Neural cell (in vitro differentiated cells): Measurements from ENCODE around the gene CPNE2. TPM values are rescaled to one million over a fixed set of nuclear protein-coding genes. Genes with fewer than 3 reads are reported as not detected.

Experiments
- H2AFZ ChIP-seq: fragments of 200-600, 300-800 bp; sonication (generic), shearing (Covaris generic); 2 replicates; pipeline ENCODE4 v1.6.0; 2014; ENCODE audit warnings: low read depth, mild to moderate bottlenecking, antibody characterized with exemption, low read length, moderate library complexity
- H3F3A ChIP-seq: fragments of 200-600 bp; shearing (Covaris generic); 2 replicates; pipeline ENCODE4 v1.6.1; 2016; ENCODE audit warnings: mild to moderate bottlenecking, moderate library complexity, mixed read lengths, antibody characterized with exemption, low read length; ENCODE audit not compliant: insufficient read depth, poor library complexity, severe bottlenecking
- H3K27ac ChIP-seq: fragments of 200-600, 300-800 bp; sonication (generic), shearing (Covaris generic); 2 replicates; pipeline ENCODE4 v1.5.1; 2014; ENCODE audit warnings: mild to moderate bottlenecking, low read length, moderate library complexity
- H3K27me3 ChIP-seq: fragments of 300-800, 200-600 bp; sonication (generic), shearing (Covaris generic); 2 replicates; pipeline ENCODE4 v1.6.0; 2014; ENCODE audit warnings: mild to moderate bottlenecking, low read depth, low read length, moderate library complexity; ENCODE audit not compliant: insufficient read depth
- H3K36me3 ChIP-seq: fragments of 300-800, 200-600 bp; sonication (generic), shearing (Covaris generic); 2 replicates; pipeline ENCODE4 v1.5.1; 2014; ENCODE audit warnings: mild to moderate bottlenecking, antibody characterized with exemption, low read length, moderate library complexity; ENCODE audit not compliant: insufficient read depth
- H3K4me2 ChIP-seq: fragments of 300-800, 200-600 bp; sonication (generic), shearing (Covaris generic); 2 replicates; pipeline ENCODE4 v1.6.0; 2014; ENCODE audit warnings: mild to moderate bottlenecking, low read length
- H3K4me3 ChIP-seq: fragments of 300-800, 200-600 bp; sonication (generic), shearing (Covaris generic); 2 replicates; pipeline ENCODE4 v1.5.1; 2014; ENCODE audit warnings: mild to moderate bottlenecking, low read length, moderate library complexity
- H3K79me2 ChIP-seq: fragments of 200-600 bp; shearing (Covaris generic); replicated peaks from 2 replicates; pipeline ENCODE4 v1.6.0; 2014; ENCODE audit warnings: mild to moderate bottlenecking, low read length, moderate library complexity; ENCODE audit not compliant: insufficient read depth
- H3K9ac ChIP-seq: fragments of 300-800, 200-600 bp; sonication (generic), shearing (Covaris generic); 2 replicates; pipeline ENCODE4 v1.6.1; 2016; ENCODE audit warnings: mild to moderate bottlenecking, low read length, mixed read lengths
- H3K9me2 ChIP-seq: fragments of 200-600 bp; shearing (Covaris generic); 2 replicates; pipeline ENCODE4 v1.6.1; 2016; ENCODE audit warnings: mild to moderate bottlenecking, low read length, mixed read lengths; ENCODE audit not compliant: insufficient read depth
- H3K9me3 ChIP-seq: fragments of 200-600, 300-800 bp; sonication (generic), shearing (Covaris generic); 2 replicates; pipeline ENCODE4 v1.6.1; 2016; ENCODE audit warnings: mild to moderate bottlenecking, mixed run types, low read length, moderate library complexity, mixed read lengths
- H4K20me1 ChIP-seq: fragments of 200-600 bp; shearing (Covaris generic); 2 replicates; pipeline ENCODE4 v1.6.1; 2016; ENCODE audit warnings: mild to moderate bottlenecking, mixed run types; ENCODE audit not compliant: insufficient read depth
- EP300 ChIP-seq: fragments of 450-650 bp; conservative IDR thresholded peaks from 2 replicates; pipeline ENCODE4 v1.6.1; 2014; ENCODE audit warnings: antibody characterized with exemption, mild to moderate bottlenecking, moderate library complexity; ENCODE audit not compliant: poor library complexity, severe bottlenecking
- EZH2 ChIP-seq: fragments of 200-600, 300-800 bp; shearing (Covaris generic), sonication (generic); IDR thresholded peaks from 2 replicates; pipeline ENCODE4 v1.6.1; 2014; ENCODE audit warnings: antibody characterized with exemption, low read length, borderline replicate concordance, mild to moderate bottlenecking; ENCODE audit not compliant: insufficient read depth, poor library complexity, severe bottlenecking
- MXI1 ChIP-seq: fragments of 450-650 bp; conservative IDR thresholded peaks from 2 replicates; pipeline ENCODE4 v1.6.1; 2014; ENCODE audit warnings: antibody characterized with exemption, mild to moderate bottlenecking; ENCODE audit not compliant: poor library complexity, severe bottlenecking
- POLR2AphosphoS5 ChIP-seq: IDR thresholded peaks from 2 replicates; pipeline ENCODE4 v1.6.1; 2012
- RAD21 ChIP-seq: fragments of 450-650 bp; conservative IDR thresholded peaks from 2 replicates; pipeline ENCODE4 v1.6.1; 2014; ENCODE audit warnings: antibody characterized with exemption, mild to moderate bottlenecking, moderate library complexity
- SMC3 ChIP-seq: fragments of 450-650 bp; conservative IDR thresholded peaks from 2 replicates; pipeline ENCODE4 v1.6.1; 2014; ENCODE audit warnings: antibody characterized with exemption, mild to moderate bottlenecking, moderate library complexity; ENCODE audit not compliant: poor library complexity
- TAF1 ChIP-seq: IDR thresholded peaks from 2 replicates; pipeline ENCODE4 v1.6.1; 2012; ENCODE audit warnings: low read depth
- polyA plus RNA-seq: library from polyadenylated mRNA; depleted of rRNA; stranded (reverse); fragments of >200 nt; gene quantifications from 2 replicates; pipeline ENCODE4 v1.2.3, GENCODE V29; 2014
- TF ChIP-seq, protein P1 (sequence below): fragments of 450-650 bp; IDR thresholded peaks from 2 replicates; pipeline ENCODE4 v1.5.1; 2014; ENCODE audit warnings: antibody characterized with exemption, mild to moderate bottlenecking, moderate library complexity; ENCODE audit not compliant: poor library complexity, severe bottlenecking
- TF ChIP-seq, protein P2 (sequence below): IDR thresholded peaks from 2 replicates; pipeline ENCODE4 v1.6.1; 2012; ENCODE audit warnings: borderline replicate concordance

The CPNE2 gene
- polyA plus RNA-seq, 1 donor from 2014 or later: 18.6 TPM

DNA sequence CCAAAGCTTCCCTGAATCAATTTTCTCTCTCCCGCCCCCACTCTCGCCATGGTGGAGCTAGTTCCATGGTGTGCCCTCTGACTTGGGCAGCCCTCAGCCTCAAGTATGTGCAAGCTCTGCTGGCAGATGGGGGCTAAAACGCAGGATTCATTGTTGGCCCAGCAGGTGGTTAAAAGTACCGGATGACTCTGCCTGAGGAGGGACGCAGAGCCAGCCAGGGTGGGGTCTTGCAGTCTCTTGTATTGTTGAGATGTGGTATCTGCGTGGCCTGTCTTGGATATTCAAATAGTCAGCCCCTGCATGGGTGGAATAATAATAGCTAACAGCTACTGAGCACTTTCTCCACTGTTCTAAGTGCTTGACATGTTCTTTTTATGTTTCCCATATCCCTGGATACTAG lies 36.7 kb upstream of the CPNE2 start:
- Histone ChIP-seq H3K9ac (no peak overlapping the region), H3K9me2 (no peaks in the 10 kb centered on the region), H3K4me2 (no peak overlapping the region), H3F3A (no peaks in the 10 kb centered on the region), H3K79me2 (no peaks in the 10 kb centered on the region), H3K4me3 (no peak overlapping the region), H3K9me3 (no peaks in the 10 kb centered on the region), H4K20me1 (no peaks in the 10 kb centered on the region), H3K27ac (no peak overlapping the region), H2AFZ (no peak overlapping the region), H3K36me3 (no peaks in the 10 kb centered on the region), H3K27me3 (no peaks in the 10 kb centered on the region)
- no peak for TF ChIP-seq TAF1
- TF ChIP-seq SMC3: no peak
- no peak for TF ChIP-seq EP300
- TF ChIP-seq EZH2: no peak
- TF ChIP-seq, protein P1, sequence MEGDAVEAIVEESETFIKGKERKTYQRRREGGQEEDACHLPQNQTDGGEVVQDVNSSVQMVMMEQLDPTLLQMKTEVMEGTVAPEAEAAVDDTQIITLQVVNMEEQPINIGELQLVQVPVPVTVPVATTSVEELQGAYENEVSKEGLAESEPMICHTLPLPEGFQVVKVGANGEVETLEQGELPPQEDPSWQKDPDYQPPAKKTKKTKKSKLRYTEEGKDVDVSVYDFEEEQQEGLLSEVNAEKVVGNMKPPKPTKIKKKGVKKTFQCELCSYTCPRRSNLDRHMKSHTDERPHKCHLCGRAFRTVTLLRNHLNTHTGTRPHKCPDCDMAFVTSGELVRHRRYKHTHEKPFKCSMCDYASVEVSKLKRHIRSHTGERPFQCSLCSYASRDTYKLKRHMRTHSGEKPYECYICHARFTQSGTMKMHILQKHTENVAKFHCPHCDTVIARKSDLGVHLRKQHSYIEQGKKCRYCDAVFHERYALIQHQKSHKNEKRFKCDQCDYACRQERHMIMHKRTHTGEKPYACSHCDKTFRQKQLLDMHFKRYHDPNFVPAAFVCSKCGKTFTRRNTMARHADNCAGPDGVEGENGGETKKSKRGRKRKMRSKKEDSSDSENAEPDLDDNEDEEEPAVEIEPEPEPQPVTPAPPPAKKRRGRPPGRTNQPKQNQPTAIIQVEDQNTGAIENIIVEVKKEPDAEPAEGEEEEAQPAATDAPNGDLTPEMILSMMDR: no peak
- no peak for TF ChIP-seq RAD21
- TF ChIP-seq, protein P2, sequence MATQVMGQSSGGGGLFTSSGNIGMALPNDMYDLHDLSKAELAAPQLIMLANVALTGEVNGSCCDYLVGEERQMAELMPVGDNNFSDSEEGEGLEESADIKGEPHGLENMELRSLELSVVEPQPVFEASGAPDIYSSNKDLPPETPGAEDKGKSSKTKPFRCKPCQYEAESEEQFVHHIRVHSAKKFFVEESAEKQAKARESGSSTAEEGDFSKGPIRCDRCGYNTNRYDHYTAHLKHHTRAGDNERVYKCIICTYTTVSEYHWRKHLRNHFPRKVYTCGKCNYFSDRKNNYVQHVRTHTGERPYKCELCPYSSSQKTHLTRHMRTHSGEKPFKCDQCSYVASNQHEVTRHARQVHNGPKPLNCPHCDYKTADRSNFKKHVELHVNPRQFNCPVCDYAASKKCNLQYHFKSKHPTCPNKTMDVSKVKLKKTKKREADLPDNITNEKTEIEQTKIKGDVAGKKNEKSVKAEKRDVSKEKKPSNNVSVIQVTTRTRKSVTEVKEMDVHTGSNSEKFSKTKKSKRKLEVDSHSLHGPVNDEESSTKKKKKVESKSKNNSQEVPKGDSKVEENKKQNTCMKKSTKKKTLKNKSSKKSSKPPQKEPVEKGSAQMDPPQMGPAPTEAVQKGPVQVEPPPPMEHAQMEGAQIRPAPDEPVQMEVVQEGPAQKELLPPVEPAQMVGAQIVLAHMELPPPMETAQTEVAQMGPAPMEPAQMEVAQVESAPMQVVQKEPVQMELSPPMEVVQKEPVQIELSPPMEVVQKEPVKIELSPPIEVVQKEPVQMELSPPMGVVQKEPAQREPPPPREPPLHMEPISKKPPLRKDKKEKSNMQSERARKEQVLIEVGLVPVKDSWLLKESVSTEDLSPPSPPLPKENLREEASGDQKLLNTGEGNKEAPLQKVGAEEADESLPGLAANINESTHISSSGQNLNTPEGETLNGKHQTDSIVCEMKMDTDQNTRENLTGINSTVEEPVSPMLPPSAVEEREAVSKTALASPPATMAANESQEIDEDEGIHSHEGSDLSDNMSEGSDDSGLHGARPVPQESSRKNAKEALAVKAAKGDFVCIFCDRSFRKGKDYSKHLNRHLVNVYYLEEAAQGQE: no peak
- no peak for TF ChIP-seq MXI1

DNA sequence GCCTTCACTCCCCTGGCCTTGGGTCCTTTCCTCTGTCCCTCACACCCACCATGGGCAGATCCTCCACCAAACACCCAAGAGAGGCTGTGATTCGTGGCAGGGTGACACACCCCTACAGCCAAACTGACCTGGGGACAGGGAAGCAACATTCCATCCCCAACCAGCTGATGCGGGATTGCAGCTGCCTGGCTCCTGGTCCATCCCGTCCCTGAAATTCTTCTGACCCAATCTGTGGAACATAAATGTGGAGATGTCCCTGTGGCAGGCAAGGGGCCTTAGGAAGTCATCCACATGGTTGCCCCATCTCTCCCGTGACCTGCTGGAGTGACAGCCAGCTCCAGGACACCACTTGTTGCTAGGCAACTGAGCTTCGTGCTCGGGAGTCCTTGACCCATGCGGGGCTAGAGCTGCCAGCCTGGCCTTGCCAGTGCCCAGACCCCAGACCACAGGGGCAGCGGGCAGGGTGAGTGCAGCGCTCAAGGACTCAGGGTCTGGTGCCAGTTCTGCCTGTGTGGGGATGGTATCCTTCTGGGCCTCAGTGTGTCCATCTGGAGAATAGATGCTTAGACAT lies 34.0 kb upstream of the CPNE2 start:
- Histone ChIP-seq H3K4me3 (no peak overlapping the region), H2AFZ (no peak overlapping the region), H3K36me3 (no peaks in the 10 kb centered on the region), H3K27ac (no peak overlapping the region), H4K20me1 (no peaks in the 10 kb centered on the region), H3K4me2 (no peak overlapping the region), H3F3A (no peaks in the 10 kb centered on the region), H3K9me3 (no peaks in the 10 kb centered on the region), H3K27me3 (no peaks in the 10 kb centered on the region), H3K9ac (no peak overlapping the region), H3K79me2 (no peaks in the 10 kb centered on the region), H3K9me2 (no peaks in the 10 kb centered on the region)
- TF ChIP-seq, protein P1: no peak
- TF ChIP-seq EZH2 (no peak), RAD21 (no peak), EP300 (no peak), SMC3 (no peak), TAF1 (no peak), MXI1 (no peak), POLR2AphosphoS5 (no peak)
- TF ChIP-seq, protein P2: no peak
